CD4-positive, alpha-beta T cell treated with Interleukin-1 beta for 1 hour (primary cell): ENCODE data around the gene F2R.
"Not testable (repeated sequence)": the region's sequence is repeated elsewhere in the genome, so short reads cannot be mapped to it uniquely, and the experiment has no call there.

ENCODE experiments used
- DNase-seq, 2 donors: peaks; one replicate each; pipeline ENCODE4 v3.0.0-alpha.2; 2020 to 2022

F2R gene

GRCh38 chr5:76720988-76721569, 5.2 kb downstream of the F2R start:
- DNase-seq: no peak

GRCh38 chr5:76723266-76723665, 7.3 kb downstream of the F2R start:
- no peak for DNase-seq

- DNase-seq: no peak
Observed at GRCh38 chr5:76723906-76724305, 8.0 kb downstream of the F2R start.

GRCh38 chr5:76724871-76725270, 8.9 kb downstream of the F2R start:
- DNase-seq: no peak

GRCh38 chr5:76728965-76729364, 13.0 kb downstream of the F2R start:
- no peak for DNase-seq

GRCh38 chr5:76729373-76730290, 13.7 kb downstream of the F2R start:
- no peak for DNase-seq

GRCh38 chr5:76732405-76733048, 16.6 kb downstream of the F2R start:
- no peak for DNase-seq

GRCh38 chr5:76733049-76733417, 17.1 kb downstream of the F2R start:
- peak; percentile 56 to 74 for DNase-seq

- DNase-seq: no peak
Observed at GRCh38 chr5:76735762-76736545, 20.0 kb downstream of the F2R start.

- DNase-seq: peak in 1 of 2 donors; percentile 31
Observed at GRCh38 chr5:76736679-76737556, 21.0 kb downstream of the F2R start.

GRCh38 chr5:76737846-76738245, 21.9 kb downstream of the F2R start:
- no peak for DNase-seq

GRCh38 chr5:76741506-76741905, 25.6 kb downstream of the F2R start:
- DNase-seq: not testable (repeated sequence)

- DNase-seq: no peak
Observed at GRCh38 chr5:76742583-76742982, 26.7 kb downstream of the F2R start.

GRCh38 chr5:76744632-76745031, 28.7 kb downstream of the F2R start:
- no peak for DNase-seq

- DNase-seq: no peak
Observed at GRCh38 chr5:76745670-76746069, 29.7 kb downstream of the F2R start.

GRCh38 chr5:76746677-76747076, 30.8 kb downstream of the F2R start:
- DNase-seq: no peak

- DNase-seq: no peak
Observed at GRCh38 chr5:76747706-76748105, 31.8 kb downstream of the F2R start.

GRCh38 chr5:76751291-76751690, 35.4 kb downstream of the F2R start:
- DNase-seq: no peak

GRCh38 chr5:76754668-76755078, 38.7 kb downstream of the F2R start:
- no peak for DNase-seq

GRCh38 chr5:76755779-76756637, 40.1 kb downstream of the F2R start:
- DNase-seq: no peak

- DNase-seq: no peak
Observed at GRCh38 chr5:76757049-76757448, 41.1 kb downstream of the F2R start.
